Neuron (in vitro differentiated cells): Measurements from ENCODE around the gene PAX4.

ENCODE experiments used
- H2AFZ ChIP-seq: one replicate; pipeline ENCODE4 v1.6.1; 2013; ENCODE audit warnings: low read depth, mild to moderate bottlenecking, inconsistent platforms, low read length, moderate library complexity
- H3K27me3 ChIP-seq: one replicate; pipeline ENCODE4 v1.6.1; 2013; ENCODE audit warnings: low read length; ENCODE audit not compliant: insufficient read depth
- H3K36me3 ChIP-seq: one replicate; pipeline ENCODE4 v1.6.1; 2013; ENCODE audit warnings: low read length; ENCODE audit not compliant: insufficient read depth
- H3K4me1 ChIP-seq: one replicate; pipeline ENCODE4 v1.6.1; 2013; ENCODE audit warnings: low read length; ENCODE audit not compliant: insufficient read depth
- H3K4me3 ChIP-seq: 2 replicates; pipeline ENCODE4 v1.5.1; 2013; ENCODE audit warnings: mild to moderate bottlenecking, low read length, moderate library complexity
- H3K9me3 ChIP-seq: one replicate; pipeline ENCODE4 v1.6.1; 2013; ENCODE audit warnings: low read length

Gene PAX4

GRCh38 chr7:127566242-127566641 is 51.7 kb downstream of the PAX4 start:
- H3K9me3 ChIP-seq: no peaks in the 10 kb centered on the region

More at GRCh38 chr7:127566242-127566641, 51.7 kb downstream of the PAX4 start:
- Histone ChIP-seq H2AFZ (no peak overlapping the region), H3K36me3 (no peaks in the 10 kb centered on the region), H3K27me3 (no peaks in the 10 kb centered on the region), H3K4me1 (no peaks in the 10 kb centered on the region), H3K4me3 (no peak overlapping the region)
